ENCODE measurements around the gene SNCB. TPM values are rescaled to one million over a fixed set of nuclear protein-coding genes. Genes with fewer than 3 reads are reported as not detected.
A peak's percentile ranks its signal among the peaks of the same experiment; 100 is the strongest.

The SNCB gene
- total and polyA plus RNA-seq, 2 of the 13 experiments (the other 11 are each of a cell fraction or from before 2014, with no cell fraction given) = not detected

GRCh38 chr5:176677209-176677939 lies 47.0 kb upstream of the SNCB start (continued):
- TF ChIP-seq ZFP91 (CRISPR knock-in tag; IDR thresholded peaks at IDR 0.05; ENCODE audit: borderline replicate concordance) (peak; percentile 33; the same call in 1 of the 2 replicates), ZMYM3 (CRISPR knock-in tag; IDR thresholded peaks at IDR 0.05) (peak; percentile 38; the same call in 1 of the 2 replicates), ATF2 (CRISPR knock-in tag; IDR thresholded peaks at IDR 0.05) (no peak), MYNN (CRISPR knock-in tag; IDR thresholded peaks at IDR 0.05; ENCODE audit: low read depth) (no peak), JARID2 (CRISPR knock-in tag; IDR thresholded peaks at IDR 0.05; ENCODE audit: insufficient replicate concordance) (no peak), PLRG1 (conservative IDR thresholded peaks at IDR 0.05) (no peak), ZNF275 (CRISPR knock-in tag; IDR thresholded peaks at IDR 0.05; ENCODE audit: borderline replicate concordance) (no peak), GABPB1 (CRISPR knock-in tag; IDR thresholded peaks at IDR 0.05) (no peak), KDM4B (CRISPR knock-in tag; IDR thresholded peaks at IDR 0.05) (no peak), FOXM1 (CRISPR knock-in tag; IDR thresholded peaks at IDR 0.05) (no peak), POLR2G (IDR thresholded peaks at IDR 0.05; ENCODE audit: low read depth, low read length) (no peak), ZNF484 (CRISPR knock-in tag; IDR thresholded peaks at IDR 0.05; ENCODE audit: borderline replicate concordance, low read depth) (no peak), ZNF784 (CRISPR knock-in tag; IDR thresholded peaks at IDR 0.05; ENCODE audit: borderline replicate concordance) (no peak), ZNF766 (CRISPR knock-in tag; IDR thresholded peaks at IDR 0.05; ENCODE audit: borderline replicate concordance) (no peak), ZNF263 (CRISPR knock-in tag; IDR thresholded peaks at IDR 0.05) (peak; percentile 41; the same call in 1 of the 2 replicates), ZNF609 (CRISPR knock-in tag; IDR thresholded peaks at IDR 0.05; ENCODE audit: borderline replicate concordance) (no peak), NRL (CRISPR knock-in tag; IDR thresholded peaks at IDR 0.05; ENCODE audit: borderline replicate concordance) (no peak), GTF3A (CRISPR knock-in tag; conservative IDR thresholded peaks at IDR 0.05) (no peak), NR2F6 (IDR thresholded peaks at IDR 0.05) (no peak), NR2F6 (CRISPR knock-in tag; IDR thresholded peaks at IDR 0.05) (no peak)
